Vagina (tissue), 2 donors: ENCODE measurements around the gene ENO4. TPM values are rescaled to one million over a fixed set of nuclear protein-coding genes. Genes with fewer than 3 reads are reported as not detected.

Experiments
- DNase-seq, 2 donors: peaks; one replicate each; pipeline ENCODE4 v3.0.0-alpha.2; 2017; ENCODE audit errors: extremely low spot score in 2 of 2
- H3K27ac ChIP-seq: fragments of 200-600 bp; sonication (generic); one replicate; pipeline ENCODE4 v1.5.1; 2019
- H3K27me3 ChIP-seq: fragments of 200-600 bp; sonication (generic); one replicate; pipeline ENCODE4 v1.5.1; 2019
- H3K36me3 ChIP-seq, 2 donors: fragments of 200-600 bp; sonication (generic); one replicate each; pipeline ENCODE4 v1.5.1; 2017 to 2019
- H3K4me1 ChIP-seq: fragments of 200-600 bp; sonication (generic); one replicate; pipeline ENCODE4 v1.5.1; 2019
- H3K4me3 ChIP-seq, 2 donors: fragments of 200-600 bp; sonication (generic); 1 replicate in 1 of 2; 2 replicates in 1 of 2; pipeline ENCODE4 v1.5.1; 2016 to 2019
- H3K9me3 ChIP-seq: fragments of 200-600 bp; sonication (generic); one replicate; pipeline ENCODE4 v1.5.1; 2019
- POLR2A ChIP-seq, 2 donors: fragments of 450-650 bp; IDR thresholded peaks; one replicate each; pipeline ENCODE4 v1.6.1; 2017; ENCODE audit warnings: antibody characterized with exemption in 2 of 2, mild to moderate bottlenecking in 2 of 2, moderate library complexity in 2 of 2
- POLR2AphosphoS5 ChIP-seq, 2 donors: sonication (generic); formaldehyde crosslinking; IDR thresholded peaks; one replicate each; pipeline ENCODE4 v1.9.0; 2017; ENCODE audit warnings: antibody characterized with exemption in 2 of 2, mild to moderate bottlenecking in 2 of 2, low read depth in 1 of 2; ENCODE audit not compliant: insufficient read depth in 1 of 2
- intact Hi-C: fragments of 100-400 bp; cut with DNase I; formaldehyde crosslinking; loops from one replicate; pipeline ENCODE4 v1.15.1; 2023
- total RNA-seq: library from RNA; depleted of rRNA; stranded (reverse); fragments of >200 nt; gene quantifications from one replicate; pipeline ENCODE4 v1.2.3, GENCODE V29; 2016
- TF ChIP-seq, protein P1 (sequence below), 3 experiments: fragments of 450-650 bp in 2 of 3; fragments of 200-600 bp in 1 of 3; sonication (generic) in 1 of 3; IDR thresholded peaks; one replicate each; pipeline ENCODE4 v1.5.1; 2017 to 2019; ENCODE audit warnings: antibody characterized with exemption in 3 of 3, mild to moderate bottlenecking in 2 of 3, moderate library complexity in 2 of 3

ENO4 gene
- total RNA-seq, 1 donor from 2014 or later = not detected

- intact Hi-C loops = no loop called here
- TF ChIP-seq POLR2AphosphoS5 (IDR thresholded peaks at IDR 0.05; ENCODE audit: insufficient read depth in 1 of 2, low read depth in 1 of 2) (no peak), POLR2A (IDR thresholded peaks at IDR 0.05) (no peak)
- TF ChIP-seq, protein P1, sequence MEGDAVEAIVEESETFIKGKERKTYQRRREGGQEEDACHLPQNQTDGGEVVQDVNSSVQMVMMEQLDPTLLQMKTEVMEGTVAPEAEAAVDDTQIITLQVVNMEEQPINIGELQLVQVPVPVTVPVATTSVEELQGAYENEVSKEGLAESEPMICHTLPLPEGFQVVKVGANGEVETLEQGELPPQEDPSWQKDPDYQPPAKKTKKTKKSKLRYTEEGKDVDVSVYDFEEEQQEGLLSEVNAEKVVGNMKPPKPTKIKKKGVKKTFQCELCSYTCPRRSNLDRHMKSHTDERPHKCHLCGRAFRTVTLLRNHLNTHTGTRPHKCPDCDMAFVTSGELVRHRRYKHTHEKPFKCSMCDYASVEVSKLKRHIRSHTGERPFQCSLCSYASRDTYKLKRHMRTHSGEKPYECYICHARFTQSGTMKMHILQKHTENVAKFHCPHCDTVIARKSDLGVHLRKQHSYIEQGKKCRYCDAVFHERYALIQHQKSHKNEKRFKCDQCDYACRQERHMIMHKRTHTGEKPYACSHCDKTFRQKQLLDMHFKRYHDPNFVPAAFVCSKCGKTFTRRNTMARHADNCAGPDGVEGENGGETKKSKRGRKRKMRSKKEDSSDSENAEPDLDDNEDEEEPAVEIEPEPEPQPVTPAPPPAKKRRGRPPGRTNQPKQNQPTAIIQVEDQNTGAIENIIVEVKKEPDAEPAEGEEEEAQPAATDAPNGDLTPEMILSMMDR (IDR thresholded peaks at IDR 0.05) = no peak
Measured at GRCh38 chr10:116819999-116820677, 29.2 kb upstream of the ENO4 start.

GRCh38 chr10:116825901-116826300, 23.4 kb upstream of the ENO4 start:
- Histone ChIP-seq H3K4me1 (no peaks in the 10 kb centered on the region), H3K4me3 (no peak overlapping the region), H3K9me3 (no peaks in the 10 kb centered on the region), H3K27me3 (no peaks in the 10 kb centered on the region), H3K36me3 (no peaks in the 10 kb centered on the region), H3K27ac (no peak overlapping the region)
- DNase-seq = peak; percentile 70 to 77
- TF ChIP-seq POLR2A (IDR thresholded peaks at IDR 0.05) = no peak
- no peak for TF ChIP-seq POLR2AphosphoS5 (IDR thresholded peaks at IDR 0.05; ENCODE audit: insufficient read depth in 1 of 2, low read depth in 1 of 2)
- TF ChIP-seq, protein P1 (IDR thresholded peaks at IDR 0.05) = no peak
- intact Hi-C loops = no loop called here

More at GRCh38 chr10:116819999-116820677, 29.2 kb upstream of the ENO4 start:
- DNase-seq = peak in 1 of 2 donors; percentile 52
- H3K4me1 ChIP-seq = no peaks in the 10 kb centered on the region
- H3K27me3 ChIP-seq = no peaks in the 10 kb centered on the region
- H3K36me3 ChIP-seq = no peaks in the 10 kb centered on the region
- H3K9me3 ChIP-seq = no peaks in the 10 kb centered on the region
- H3K27ac ChIP-seq = no peak overlapping the region
- no peak overlapping the region for H3K4me3 ChIP-seq

GRCh38 chr10:116826803-116827202, 22.5 kb upstream of the ENO4 start:
- H3K36me3 ChIP-seq = no peaks in the 10 kb centered on the region
- no peaks in the 10 kb centered on the region for H3K4me1 ChIP-seq
- no peak overlapping the region for H3K4me3 ChIP-seq
- DNase-seq = peak in 1 of 2 donors; percentile 22
- no peak for TF ChIP-seq POLR2AphosphoS5 (IDR thresholded peaks at IDR 0.05; ENCODE audit: insufficient read depth in 1 of 2, low read depth in 1 of 2)
- TF ChIP-seq POLR2A (IDR thresholded peaks at IDR 0.05) = no peak
- TF ChIP-seq, protein P1 (IDR thresholded peaks at IDR 0.05) = no peak
- H3K9me3 ChIP-seq = no peaks in the 10 kb centered on the region
- intact Hi-C loops = no loop called here
- no peak overlapping the region for H3K27ac ChIP-seq
- H3K27me3 ChIP-seq = no peaks in the 10 kb centered on the region

DNA sequence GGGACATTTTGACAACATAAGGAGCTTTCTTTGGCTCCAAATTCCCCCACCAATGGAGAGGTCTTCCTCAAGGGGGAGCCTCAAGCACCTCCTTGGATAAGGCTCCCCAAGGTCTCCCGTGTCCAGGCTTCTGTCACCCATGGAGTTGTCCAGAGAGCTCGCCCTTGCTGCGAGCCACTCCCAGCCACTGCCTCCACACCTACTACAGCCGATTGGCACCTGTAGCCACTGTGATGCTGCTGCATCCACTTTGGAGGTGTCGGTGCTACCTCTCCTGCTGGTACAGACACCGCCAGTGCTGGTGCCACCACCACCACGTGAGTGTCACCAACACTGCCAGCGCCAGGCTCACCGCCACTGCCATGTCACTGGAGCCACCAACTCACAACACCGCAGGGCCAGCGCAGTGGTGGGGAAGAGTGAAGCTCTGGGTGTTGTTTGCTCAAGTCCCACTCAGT, 22.1 kb upstream of the ENO4 start:
- TF ChIP-seq POLR2AphosphoS5 (IDR thresholded peaks at IDR 0.05; ENCODE audit: insufficient read depth in 1 of 2, low read depth in 1 of 2) = no peak
- Histone ChIP-seq H3K27me3 (no peaks in the 10 kb centered on the region), H3K36me3 (no peaks in the 10 kb centered on the region), H3K27ac (no peak overlapping the region), H3K4me1 (no peaks in the 10 kb centered on the region), H3K9me3 (no peaks in the 10 kb centered on the region), H3K4me3 (no peak overlapping the region)
- DNase-seq = peak; percentile 75 to 84
- intact Hi-C loops = no loop called here

GRCh38 chr10:116828116-116828515, 21.2 kb upstream of the ENO4 start:
- Histone ChIP-seq H3K9me3 (no peaks in the 10 kb centered on the region), H3K4me3 (no peak overlapping the region), H3K36me3 (no peaks in the 10 kb centered on the region), H3K27ac (no peak overlapping the region), H3K4me1 (no peaks in the 10 kb centered on the region), H3K27me3 (no peaks in the 10 kb centered on the region)
- TF ChIP-seq POLR2A (IDR thresholded peaks at IDR 0.05) (no peak), POLR2AphosphoS5 (IDR thresholded peaks at IDR 0.05; ENCODE audit: insufficient read depth in 1 of 2, low read depth in 1 of 2) (no peak)
- TF ChIP-seq, protein P1 (IDR thresholded peaks at IDR 0.05) = no peak
- DNase-seq = no peak
- intact Hi-C loops = no loop called here
